Body of pancreas (tissue), 4 donors: ENCODE data around the gene DERA.

Source experiments
- CTCF ChIP-seq, 7 experiments: fragments of 450-650 bp in 4 of 7; fragments of 200-600 bp in 3 of 7; sonication (generic) in 3 of 7; IDR thresholded peaks; one replicate each; pipeline ENCODE4 v1.5.1; 2016 to 2019; ENCODE audit warnings: antibody characterized with exemption in 7 of 7
- POLR2A ChIP-seq, 3 donors: fragments of 450-650 bp; IDR thresholded peaks; one replicate each; pipeline ENCODE4 v1.6.1; 2016; ENCODE audit warnings: antibody characterized with exemption in 3 of 3, mild to moderate bottlenecking in 2 of 3

- TF ChIP-seq CTCF (IDR thresholded peaks at IDR 0.05) (no peak), POLR2A (IDR thresholded peaks at IDR 0.05) (no peak)
These were observed 161.5 kb downstream of the DERA start for GRCh38 chr12:16072678-16073077.
